ENCODE results near the gene RNASEH1.

- no peak for TF ChIP-seq CTCF (IDR thresholded peaks at IDR 0.05)
- TF ChIP-seq POLR2A (IDR thresholded peaks at IDR 0.05): no peak
These were observed 12.2 kb downstream of the RNASEH1 start for GRCh38 chr2:3545788-3546478.
